ENCODE results near the gene TMEM14C.
"Not testable (repeated sequence)": the region's sequence is repeated elsewhere in the genome, so short reads cannot be mapped to it uniquely, and the experiment has no call there.

TMEM14C gene

GRCh38 chr6:10722820-10723566 is at the start of gene TMEM14C:
TSS of gene TMEM14C (plus strand) at chr6:10723070. CDS start at chr6:10724614, 1,544 bp downstream.
- peak; percentile 97 for DNase-seq

GRCh38 chr6:10676403-10676802 is 46.5 kb upstream of the TMEM14C start:
- no peak for DNase-seq

- no peak for DNase-seq
Observed at GRCh38 chr6:10678456-10678855, 44.4 kb upstream of the TMEM14C start.

GRCh38 chr6:10681795-10682194 is 41.1 kb upstream of the TMEM14C start:
- DNase-seq: no peak

GRCh38 chr6:10682355-10682988 is 40.4 kb upstream of the TMEM14C start:
- no peak for DNase-seq

- DNase-seq: no peak
Observed at GRCh38 chr6:10684618-10685017, 38.3 kb upstream of the TMEM14C start.

- no peak for DNase-seq
Observed at GRCh38 chr6:10685092-10685915, 37.6 kb upstream of the TMEM14C start.

GRCh38 chr6:10686901-10687300 is 36.0 kb upstream of the TMEM14C start:
- DNase-seq: no peak

GRCh38 chr6:10687582-10687981 is 35.3 kb upstream of the TMEM14C start:
- DNase-seq: no peak

GRCh38 chr6:10690651-10691445 is 32.0 kb upstream of the TMEM14C start:
- DNase-seq: no peak

- no peak for DNase-seq
Observed at GRCh38 chr6:10692965-10693538, 29.8 kb upstream of the TMEM14C start.

- DNase-seq: peak; percentile 96
Observed at GRCh38 chr6:10694302-10695085, 28.4 kb upstream of the TMEM14C start, which contains the start of the genes C6orf52 and PAK1IP1. TSS of gene C6orf52 (minus strand) at chr6:10694616. CDS start at chr6:10687550, 7,066 bp downstream. TSS of gene PAK1IP1 (plus strand) at chr6:10694972. CDS start at chr6:10694986, 14 bp downstream.

- DNase-seq: no peak
Observed at GRCh38 chr6:10695086-10695657, 27.7 kb upstream of the TMEM14C start.

GRCh38 chr6:10696655-10697054 is 26.2 kb upstream of the TMEM14C start:
- no peak for DNase-seq

- no peak for DNase-seq
Observed at GRCh38 chr6:10713962-10714361, 8.9 kb upstream of the TMEM14C start.

GRCh38 chr6:10719296-10719963 is 3.4 kb upstream of the TMEM14C start:
- no peak for DNase-seq

GRCh38 chr6:10719964-10720264 is 3.0 kb upstream of the TMEM14C start:
- peak; percentile 67 for DNase-seq

GRCh38 chr6:10720265-10720959 is 2.5 kb upstream of the TMEM14C start:
- DNase-seq: peak; percentile 70

- not testable (repeated sequence) for DNase-seq
Observed at GRCh38 chr6:10720960-10721849, 1.7 kb upstream of the TMEM14C start.

Data from right forelimb (tissue), 1 donor.